GM19025 (cell line): ENCODE results near the gene FCGBP.
"Not testable (repeated sequence)": the region's sequence is repeated elsewhere in the genome, so short reads cannot be mapped to it uniquely, and the experiment has no call there.

ENCODE experiments used
- ATAC-seq: cut with Tn5 transposase; IDR thresholded peaks from one replicate; pipeline ENCODE4 v1.9.1; 2021; ENCODE audit warnings: mild to moderate bottlenecking, low read depth, moderate library complexity; ENCODE audit not compliant: unreplicated experiment

Gene FCGBP

DNA sequence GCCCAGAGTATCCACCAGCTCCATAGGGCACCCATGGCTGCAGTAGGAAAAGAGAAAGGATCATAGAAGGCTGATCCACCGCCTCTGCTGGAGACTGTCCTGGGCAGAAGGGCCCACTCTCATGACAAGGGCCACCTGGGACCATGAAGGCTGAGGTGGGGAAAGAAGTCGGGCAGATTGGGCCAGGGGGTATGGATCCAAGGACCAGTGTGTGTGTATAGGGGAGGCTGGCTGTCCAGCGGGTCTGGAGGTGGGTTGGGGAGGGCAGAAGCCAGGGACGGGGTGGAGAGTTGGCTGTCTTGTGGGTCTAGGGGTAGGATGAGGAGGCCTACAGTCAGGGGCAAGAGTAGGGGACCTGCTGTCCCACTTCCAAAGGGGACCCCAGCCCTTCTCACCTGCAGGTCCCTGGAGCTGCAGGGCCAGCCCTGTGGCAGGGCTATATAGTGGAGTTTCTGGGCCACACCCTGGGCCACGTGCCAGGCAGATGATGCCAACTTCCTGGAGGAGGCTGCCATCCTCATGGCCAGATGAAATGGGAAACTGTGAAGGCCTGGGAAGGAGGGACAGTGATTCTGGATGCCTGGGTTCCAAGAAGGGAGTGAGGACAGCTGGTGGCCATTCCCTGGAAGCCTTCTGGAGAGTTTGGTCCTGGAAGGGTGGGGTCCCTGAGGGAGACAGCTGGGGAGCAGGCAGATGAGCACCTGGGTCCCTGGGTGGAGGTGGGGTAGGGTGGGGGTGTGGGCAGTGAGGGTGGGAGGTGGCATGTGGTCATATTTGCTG, at the start of gene FCGBP:
TSS of gene FCGBP (minus strand) at position 51 of the 780 bp plus-strand sequence.
- no peak for ATAC-seq

GRCh38 chr19:39983695-39984300, 49.4 kb upstream of the FCGBP start:
- no peak for ATAC-seq

GRCh38 chr19:39982883-39983282, 48.4 kb upstream of the FCGBP start:
- ATAC-seq = no peak

GRCh38 chr19:39974377-39975155, 40.1 kb upstream of the FCGBP start:
- no peak for ATAC-seq

GRCh38 chr19:39971380-39972035, 37.1 kb upstream of the FCGBP start:
- ATAC-seq = no peak

DNA sequence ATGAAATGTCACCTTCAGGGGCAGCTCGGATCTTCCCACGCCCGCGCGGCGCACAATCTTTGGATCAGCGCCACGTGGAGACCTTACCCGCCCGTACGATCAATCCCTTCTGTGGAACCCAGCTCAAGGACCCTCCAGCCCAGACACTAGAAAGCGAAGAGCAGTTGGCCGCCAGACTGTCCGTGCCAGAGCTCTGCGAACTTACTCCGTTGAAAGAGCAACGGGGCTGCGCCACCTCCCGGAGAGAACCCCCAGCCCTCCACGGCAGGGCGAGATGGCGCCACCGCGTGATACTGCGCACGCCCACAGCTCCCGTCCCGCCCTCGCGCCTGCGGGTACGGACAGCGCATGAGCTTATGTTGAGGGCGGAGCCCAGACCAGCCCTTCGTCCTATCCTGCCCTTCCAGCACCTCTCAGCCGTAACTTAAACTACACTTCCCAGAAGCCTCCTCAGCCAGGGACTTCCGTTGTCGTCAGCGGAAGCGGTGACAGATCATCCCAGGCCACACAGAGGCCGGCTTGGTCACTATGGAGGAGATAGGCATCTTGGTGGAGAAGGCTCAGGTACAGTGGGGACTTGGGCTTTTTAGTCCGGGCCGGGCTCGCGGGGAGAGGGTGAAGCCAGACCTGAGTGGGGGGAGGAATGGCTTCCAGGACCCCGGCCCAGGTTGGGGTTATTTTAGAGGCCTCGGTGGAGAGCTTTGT, 36.4 kb upstream of the FCGBP start, which contains the start of gene PSMC4:
TSS of gene PSMC4 (plus strand) at position 491 of the 705 bp plus-strand sequence. CDS start at position 529, 38 bp downstream.
- peak; percentile 97 for ATAC-seq

- ATAC-seq = peak; percentile 5
Measured at GRCh38 chr19:39970425-39970674, 35.9 kb upstream of the FCGBP start.

DNA sequence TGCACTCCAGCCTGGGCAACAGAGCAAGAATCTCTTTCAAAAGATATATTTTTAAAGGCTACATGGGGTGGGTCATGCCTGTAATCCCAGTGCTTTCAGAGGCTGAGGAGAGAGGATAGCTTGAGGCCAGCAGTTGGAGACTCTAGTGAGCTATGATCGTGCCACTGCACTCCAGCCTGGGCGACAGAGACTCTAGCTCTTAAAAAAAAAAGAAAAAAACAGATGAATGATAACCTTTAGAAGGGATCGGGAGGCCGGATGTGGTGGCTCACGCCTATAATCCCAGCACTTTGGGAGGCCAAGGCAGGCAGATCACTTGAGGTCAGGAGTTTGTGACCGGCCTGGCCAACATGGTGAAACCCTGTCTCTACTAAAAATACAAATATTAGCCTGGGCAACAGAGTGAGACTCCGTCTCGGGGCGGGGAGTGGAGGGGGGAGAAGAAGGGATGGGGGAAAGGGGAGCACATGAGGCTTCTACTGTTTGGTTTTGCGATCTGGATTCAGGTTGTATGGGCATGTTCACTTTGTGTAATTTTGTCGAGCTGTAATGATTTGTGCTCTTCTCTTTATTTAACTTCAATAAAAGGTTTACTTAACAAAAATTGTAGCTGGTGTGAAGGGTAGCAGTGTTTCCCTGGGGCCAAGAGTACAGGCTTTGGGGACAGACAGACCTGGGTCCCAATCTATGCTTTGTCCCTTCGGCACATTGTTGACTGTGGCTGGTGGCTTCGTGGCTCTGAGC, 35.4 kb upstream of the FCGBP start:
- ATAC-seq = no peak

- ATAC-seq = no peak
Measured at GRCh38 chr19:39969266-39969665, 34.8 kb upstream of the FCGBP start.

DNA sequence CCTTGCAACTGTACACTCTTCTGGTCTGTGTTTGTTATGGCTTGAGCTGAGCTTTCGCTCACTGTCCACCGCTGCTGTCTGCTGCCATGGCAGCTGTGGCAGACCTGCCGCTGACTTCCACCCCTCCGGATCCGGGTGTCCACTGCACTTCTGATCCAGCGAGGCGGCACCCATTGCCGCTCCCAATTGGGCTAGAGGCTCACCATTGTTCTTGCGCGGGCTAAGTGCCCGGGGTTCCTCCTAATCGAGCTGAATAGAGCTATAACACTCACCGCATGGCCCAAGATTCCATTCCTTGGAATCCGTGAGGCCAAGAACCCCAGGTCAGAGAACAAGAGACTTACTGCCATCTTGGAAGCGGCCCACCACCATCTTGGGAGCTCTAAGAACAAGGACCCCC, 34.4 kb upstream of the FCGBP start:
- ATAC-seq = no peak

DNA sequence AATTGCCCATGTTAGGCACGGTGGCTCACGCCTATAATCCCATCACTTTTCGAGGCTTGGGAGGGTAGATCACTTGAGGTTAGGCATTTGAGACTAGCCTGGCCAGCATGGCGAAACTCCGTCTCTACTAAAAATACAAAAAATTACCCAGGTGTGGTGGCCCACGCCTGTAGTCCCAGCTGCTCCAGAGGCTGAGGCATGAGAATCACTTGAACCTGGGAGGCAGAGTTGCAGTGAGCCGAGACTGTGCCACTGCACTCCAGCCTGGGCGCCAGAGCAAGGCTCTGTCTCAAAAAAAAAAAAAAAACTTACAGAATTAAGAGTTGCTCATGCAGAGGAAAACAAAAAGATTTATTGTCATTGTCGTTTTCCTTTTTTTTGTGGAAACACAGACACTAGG, 33.1 kb upstream of the FCGBP start:
- ATAC-seq = no peak

DNA sequence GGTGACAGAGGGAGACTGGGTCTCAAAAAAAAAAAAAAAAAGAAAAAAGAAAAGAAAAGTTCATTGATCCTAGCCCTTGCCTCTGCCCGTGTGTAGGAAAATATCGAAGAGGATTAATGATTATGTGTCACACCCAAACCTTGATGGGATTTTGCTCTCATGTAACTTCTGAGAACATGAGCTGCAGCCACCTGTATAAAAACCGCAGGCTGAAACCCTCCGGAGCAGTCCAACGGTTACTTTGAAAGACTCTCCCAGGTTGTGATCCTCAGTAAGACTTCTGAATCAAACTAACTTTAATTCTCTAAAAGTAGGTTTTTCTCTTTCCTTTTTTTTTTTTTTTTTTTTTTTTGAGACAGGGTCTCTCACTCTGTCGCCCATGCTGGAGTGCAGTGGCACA, 32.2 kb upstream of the FCGBP start:
- no peak for ATAC-seq

DNA sequence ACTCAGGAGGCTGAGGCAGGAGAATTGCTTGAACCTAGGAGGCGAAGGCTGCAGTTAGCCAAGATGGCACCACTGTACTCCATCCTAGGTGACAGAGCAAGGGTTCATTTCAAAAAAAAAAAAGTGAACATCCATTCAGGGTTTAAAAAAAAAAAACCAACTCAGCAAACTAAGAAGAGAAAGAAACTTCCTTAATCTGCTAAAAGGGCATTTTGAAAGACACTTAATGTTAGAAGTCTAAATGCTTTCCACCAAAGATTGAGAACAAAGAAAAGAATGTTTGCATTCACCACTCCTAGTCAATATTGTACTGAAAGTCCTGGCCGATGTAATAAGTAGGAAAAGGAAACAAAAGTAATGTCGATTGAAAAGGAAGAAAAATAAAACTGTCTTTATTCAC, 29.5 kb upstream of the FCGBP start:
- no peak for ATAC-seq

DNA sequence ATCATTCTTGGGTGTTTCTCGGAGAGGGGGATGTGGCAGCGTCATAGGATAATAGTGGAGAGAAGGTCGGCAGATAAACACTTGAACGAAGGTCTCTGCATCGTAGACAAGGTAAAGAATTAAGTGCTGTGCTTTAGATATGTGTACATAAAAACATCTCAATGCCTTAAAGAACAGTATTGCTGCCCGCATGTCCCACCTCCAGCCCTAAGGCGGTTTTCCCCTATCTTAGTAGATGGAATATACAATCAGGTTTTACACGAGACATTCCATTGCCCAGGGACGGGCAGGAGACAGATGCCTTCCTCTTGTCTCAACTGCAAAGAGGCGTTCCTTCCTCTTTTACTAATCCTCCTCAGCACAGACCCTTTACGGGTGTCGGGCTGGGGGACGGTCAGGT, 25.0 kb upstream of the FCGBP start:
- not testable (repeated sequence) for ATAC-seq

DNA sequence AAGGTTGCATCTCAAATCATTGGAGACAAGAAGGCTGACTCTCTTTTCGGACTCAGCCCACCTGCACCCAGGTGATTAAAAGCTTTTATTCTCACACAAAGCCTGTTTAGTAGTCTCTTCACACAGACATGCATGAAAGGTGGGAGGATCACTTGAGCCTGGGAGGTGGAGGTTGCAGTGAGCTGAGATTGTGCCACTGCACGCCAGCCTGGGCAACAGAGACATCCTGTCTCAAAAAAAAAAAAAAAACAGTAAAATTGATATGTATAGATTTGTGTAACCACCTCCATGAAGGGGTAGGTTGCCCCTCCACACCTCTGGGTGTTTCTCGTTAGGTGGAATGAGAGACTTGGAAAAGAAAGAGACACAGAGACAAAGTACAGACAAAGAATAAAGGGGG, 24.5 kb upstream of the FCGBP start:
- not testable (repeated sequence) for ATAC-seq

DNA sequence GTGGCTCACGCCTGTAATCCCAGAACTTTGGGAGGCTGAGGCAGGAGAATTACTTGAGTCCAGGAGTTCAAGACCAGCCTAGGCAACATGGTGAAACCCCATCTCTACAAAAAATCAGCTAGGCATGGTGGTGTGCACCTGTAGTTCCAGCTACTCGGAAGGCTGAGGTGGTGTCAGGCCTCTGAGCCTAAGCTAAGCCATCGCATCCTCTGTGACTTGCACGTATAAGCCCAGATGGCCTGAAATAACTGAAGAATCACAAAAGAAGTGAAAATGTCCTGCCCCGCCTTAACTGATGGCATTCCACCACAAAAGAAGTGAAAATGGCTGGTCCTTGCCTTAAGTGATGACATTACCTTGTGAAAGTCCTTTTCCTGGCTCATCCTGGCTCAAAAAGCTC, 23.5 kb upstream of the FCGBP start:
- not testable (repeated sequence) for ATAC-seq

DNA sequence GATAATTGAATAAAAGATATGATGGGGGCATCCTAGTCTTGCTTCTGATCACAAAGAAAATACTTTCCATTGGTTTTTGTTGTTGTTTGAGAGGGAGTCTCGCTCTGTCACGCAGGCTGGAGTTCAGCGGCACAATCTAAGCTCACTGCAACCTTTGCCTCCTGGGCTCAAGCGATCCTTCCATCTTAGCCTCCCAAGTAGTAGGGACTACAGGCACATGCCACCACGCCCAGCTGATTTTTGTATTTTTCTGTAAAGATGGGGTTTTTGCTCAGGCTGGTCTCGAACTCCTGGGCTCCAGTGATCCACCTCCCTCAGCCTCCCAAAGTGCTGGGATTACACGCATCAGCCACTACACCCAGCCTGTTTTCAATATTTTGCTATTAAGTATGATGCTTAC, 19.5 kb upstream of the FCGBP start:
- no peak for ATAC-seq

DNA sequence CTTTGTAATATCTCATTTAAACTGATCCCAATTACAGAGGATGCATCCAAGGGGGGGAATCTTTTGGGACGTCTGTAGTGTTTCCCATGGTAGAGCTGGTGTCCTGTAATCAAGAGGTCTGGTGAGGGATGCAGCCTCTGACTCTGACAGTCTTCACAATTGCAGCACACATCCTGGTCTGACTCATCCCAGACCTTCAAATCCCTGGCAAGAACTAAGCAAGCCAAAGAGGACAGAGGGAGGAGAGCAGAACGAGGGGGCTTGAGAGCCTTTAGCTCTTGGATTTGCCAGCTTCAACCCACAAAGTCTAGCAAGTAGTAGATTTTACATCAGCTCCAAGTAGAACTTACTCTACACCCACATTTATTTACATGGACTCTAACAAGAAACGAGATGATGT, 17.3 kb upstream of the FCGBP start:
- ATAC-seq = no peak

GRCh38 chr19:39951065-39951650, 16.7 kb upstream of the FCGBP start:
- no peak for ATAC-seq
